HG02885 (cell line): ENCODE data around the gene ZNF12.
"Not testable (repeated sequence)": the region's sequence is repeated elsewhere in the genome, so short reads cannot be mapped to it uniquely, and the experiment has no call there.

Experiments used
- ATAC-seq: cut with Tn5 transposase; IDR thresholded peaks from one replicate; pipeline ENCODE4 v1.9.1; 2021; ENCODE audit warnings: mild to moderate bottlenecking; ENCODE audit not compliant: unreplicated experiment, poor library complexity

The ZNF12 gene

DNA sequence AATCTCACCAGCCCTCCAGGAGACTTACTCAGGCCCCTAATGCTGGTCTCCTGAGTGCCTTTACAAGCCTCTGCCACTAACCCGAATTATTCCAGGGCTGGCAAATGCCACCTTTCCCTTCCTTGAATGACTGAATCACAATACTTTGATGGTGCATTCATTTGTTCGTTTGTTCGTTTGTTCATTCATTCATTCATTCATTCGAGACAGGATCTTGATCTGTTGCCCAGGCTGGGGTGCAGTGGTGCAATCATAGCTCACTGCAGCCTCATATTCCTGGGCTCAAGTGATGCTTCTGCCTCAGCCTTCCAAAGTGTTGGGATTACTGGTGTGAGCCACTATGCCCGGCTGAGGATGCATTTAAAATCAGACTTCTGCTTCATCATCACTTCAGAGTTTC lies 6.0 kb downstream of the ZNF12 start:
- no peak for ATAC-seq

DNA sequence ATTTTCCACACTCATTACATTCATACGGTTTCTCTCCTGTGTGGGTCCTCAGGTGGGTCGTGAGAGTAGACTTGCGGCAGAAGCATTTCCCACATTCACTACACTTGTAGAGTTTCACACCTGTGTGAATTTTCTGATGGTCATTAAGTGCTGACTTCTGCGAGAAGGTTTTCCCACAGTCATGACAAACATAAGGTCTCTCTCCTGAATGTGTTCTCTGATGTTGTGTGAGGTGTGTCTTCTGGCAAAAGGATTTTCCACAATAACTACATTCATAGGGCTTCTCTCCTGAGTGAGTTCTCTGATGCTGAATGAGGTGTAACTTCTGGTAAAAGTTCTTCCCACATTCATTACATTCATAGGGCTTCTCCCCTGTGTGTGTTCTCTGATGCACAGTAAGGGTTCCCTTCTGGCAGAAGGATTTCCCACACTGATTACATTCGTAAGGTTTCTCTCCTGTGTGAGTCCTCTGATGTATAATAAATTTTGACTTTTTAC lies 15.1 kb downstream of the ZNF12 start:
- no peak for ATAC-seq

DNA sequence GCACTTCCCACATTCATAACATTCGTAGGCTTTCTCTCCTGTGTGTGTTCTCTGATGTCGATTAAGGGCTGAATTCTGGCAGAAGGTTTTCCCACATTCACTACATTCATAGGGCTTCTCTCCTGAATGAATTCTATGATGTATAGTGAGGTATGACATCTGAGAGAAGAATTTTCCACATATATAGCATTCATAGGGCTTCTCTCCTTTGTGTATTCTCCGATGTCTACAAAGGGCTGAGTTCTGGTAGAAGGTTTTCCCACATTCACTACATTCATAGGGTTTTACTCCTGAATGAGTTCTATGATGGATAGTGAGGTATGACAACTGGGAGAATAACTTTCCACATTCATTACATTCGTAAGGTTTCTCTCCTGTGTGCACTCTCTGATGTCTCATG lies 15.6 kb downstream of the ZNF12 start:
- ATAC-seq = no peak

DNA sequence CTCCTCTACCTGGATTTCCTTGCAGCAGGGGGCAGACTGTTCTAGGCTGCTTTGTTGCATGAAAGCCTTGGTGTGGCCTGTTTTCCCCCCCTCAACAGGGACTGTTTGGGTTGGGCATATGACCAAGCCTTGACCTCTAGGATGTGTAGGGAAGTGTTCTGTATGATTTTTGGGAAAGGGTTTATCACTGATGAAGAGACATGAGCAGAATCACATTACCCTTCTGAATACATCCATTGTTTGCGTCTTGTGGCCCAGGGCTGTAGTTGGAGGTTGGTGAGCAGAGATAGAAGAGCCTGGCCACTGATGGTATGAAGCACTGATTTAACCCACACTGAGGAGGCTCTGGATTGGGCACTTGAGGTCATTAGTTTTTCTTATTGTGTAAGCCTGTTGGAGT lies 26.6 kb downstream of the ZNF12 start:
- no peak for ATAC-seq

DNA sequence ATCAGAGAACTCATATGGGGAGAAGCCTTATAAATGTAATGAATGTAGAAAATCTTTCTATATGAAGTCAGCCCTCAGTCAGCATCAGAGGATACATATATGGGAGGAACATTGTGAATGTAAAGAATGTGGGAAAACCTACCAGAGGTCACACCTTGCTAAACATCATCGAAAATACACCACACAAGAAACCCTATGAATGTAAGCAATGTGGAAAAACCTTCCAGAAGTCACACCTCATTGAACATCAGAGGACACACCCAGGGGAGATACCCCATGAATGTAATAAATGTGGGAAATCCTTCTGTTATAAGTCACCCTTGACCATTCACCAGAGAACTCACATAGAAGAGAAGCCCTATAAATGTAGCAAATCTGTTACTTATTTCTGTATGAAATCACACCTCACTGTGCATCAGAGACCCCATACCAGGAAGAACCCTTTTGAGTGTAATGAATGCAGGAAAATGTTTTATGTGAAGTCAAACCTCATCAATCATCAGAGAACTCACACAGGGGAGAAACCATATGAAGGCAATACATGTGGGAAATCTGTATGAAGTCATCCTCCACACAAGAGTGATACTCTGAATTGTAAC lies 30.8 kb downstream of the ZNF12 start:
- no peak for ATAC-seq

DNA sequence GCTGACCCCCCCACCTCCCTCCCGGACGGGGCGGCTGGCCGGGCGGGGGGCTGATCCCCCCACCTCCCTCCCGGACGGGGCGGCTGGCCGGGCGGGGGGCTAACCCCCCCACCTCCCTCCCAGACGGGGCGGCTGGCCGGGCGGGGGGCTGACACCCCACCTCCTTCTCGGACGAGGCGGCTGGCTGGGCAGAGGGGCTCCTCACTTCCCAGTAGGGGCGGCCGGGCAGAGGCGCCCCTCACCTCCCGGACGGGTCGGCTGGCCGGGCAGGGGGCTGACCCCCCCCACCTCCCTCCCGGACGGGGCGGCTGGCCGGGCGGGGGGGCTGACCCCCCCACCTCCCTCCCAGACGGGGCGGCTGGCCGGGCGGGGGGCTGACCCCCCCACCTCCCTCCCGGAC lies 35.9 kb downstream of the ZNF12 start:
- not testable (repeated sequence) for ATAC-seq

DNA sequence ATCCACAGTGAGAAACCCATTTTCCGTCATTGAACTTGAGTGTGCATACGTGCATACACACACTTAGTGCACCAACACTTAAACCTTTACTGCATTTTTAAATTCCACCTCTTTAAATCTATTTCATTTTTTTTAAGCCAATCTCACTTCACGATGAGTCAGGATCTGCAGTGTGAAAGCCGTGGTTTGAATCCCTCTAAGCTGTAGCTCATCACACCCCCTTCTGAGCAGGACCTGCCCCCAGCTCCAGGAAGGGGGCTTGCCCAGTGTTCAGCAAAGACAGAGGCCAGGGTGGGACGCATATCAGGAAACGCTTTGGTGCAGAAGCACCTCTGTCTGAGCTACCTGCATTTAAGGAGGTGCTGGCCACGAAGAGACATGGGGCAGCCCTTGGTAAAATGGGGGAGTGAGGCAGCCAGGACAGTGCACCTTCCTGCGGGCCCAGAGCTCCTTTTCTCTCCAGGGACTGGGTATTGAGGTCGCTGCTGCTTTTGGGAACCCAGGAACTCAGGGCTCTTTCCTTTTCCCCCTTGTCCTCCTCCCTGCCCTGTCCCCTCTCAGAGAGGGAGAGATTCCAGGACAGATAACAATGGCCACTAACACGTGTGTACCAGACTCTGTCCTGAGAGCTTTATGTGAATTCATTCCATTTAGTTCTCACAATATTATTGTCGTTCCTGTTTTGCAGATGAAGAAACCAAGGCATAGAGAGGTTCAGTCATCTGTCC lies 48.0 kb downstream of the ZNF12 start:
- ATAC-seq = no peak

DNA sequence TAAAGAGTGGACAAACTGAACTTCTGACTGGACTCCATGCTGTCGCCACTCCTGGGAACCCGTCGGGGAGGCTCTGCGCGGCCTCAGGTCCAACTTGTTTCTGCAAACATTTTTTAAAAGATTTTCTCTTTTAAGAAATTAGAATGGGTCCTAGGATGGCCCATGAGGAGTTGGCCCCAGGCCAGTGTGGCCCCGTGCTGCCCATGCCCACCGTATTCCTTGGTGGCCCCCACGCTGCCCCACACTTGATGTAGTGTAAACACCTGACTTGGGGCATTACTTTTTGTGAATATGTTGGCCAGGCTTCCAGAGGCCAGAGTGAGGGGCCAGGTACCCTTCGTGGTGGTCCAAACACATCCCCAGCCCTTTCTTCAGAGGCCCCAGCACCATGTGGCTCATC lies 50.3 kb downstream of the ZNF12 start:
- no peak for ATAC-seq

DNA sequence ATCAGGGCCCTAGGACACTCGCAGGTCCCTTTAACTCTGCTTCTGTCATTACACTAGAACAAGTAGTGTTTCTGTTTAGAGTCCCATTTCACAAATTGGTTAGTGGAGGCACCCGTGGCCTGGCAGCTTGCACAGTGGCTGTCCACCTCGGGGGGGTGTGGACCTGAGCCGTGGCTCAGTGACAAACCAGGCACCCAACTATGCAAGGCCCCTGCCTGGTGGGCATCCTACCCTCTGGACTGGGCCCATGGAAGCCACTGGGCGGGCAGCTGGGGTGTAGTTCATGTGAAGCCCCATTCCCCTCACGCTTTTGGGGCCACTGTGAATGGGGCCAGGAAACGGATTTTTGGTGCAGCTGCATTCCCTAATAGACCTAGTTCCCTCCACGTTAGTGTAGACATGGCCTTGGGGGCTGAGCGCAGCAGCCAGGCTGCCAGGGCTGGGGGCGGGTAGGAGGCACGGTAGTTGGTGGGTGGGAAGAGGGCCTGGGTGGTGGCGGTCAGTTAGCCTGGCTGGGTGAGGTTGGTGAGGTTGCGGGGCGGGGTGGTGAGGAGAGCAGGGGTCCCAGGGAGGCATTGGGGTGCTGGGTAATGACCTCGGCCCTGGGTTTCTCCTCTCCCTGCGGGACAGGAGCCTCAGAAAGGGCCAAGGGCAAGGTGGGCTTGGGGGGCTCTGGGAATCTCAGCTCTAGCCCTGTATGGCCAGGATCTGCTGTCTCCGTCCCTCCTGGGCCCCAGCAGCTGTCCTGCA lies 50.9 kb downstream of the ZNF12 start:
- no peak for ATAC-seq

DNA sequence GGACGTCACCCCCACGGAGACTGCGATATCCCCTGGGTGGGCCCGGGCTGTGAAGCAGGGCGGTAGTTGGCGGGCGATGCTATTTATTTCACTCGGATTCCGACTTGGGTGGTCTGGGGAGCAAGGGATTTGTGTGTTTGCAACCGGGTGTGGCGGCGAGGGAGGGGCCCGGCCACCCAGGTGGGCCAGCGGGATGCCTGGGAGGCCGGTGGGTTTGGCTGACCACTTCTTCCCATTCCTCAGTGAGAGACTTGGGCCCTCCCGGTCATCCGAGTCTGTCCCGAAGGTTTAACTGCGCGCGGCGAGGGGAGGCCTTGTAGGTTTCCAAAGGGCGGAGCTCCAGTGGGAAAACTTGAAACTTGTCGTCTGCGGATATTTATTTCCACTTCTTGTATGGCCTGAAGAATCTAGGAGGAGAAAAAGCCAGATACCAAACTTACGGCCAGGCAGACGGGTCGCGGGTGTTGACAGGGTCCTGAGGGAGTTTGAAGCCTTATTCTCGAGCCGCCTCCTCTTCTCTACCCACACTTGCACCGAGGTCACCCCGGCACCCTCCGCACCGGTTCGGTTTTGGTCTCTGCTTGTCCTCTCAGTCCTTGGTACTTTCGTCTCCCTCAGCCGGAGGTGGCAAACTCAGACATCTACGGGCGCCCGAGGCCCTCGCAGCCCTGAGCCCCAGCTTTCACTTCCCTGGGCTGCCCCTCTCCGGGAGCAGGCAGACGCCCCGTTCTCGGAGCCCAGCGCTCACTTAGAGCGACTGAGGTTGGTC lies 51.7 kb downstream of the ZNF12 start:
- ATAC-seq = no peak

DNA sequence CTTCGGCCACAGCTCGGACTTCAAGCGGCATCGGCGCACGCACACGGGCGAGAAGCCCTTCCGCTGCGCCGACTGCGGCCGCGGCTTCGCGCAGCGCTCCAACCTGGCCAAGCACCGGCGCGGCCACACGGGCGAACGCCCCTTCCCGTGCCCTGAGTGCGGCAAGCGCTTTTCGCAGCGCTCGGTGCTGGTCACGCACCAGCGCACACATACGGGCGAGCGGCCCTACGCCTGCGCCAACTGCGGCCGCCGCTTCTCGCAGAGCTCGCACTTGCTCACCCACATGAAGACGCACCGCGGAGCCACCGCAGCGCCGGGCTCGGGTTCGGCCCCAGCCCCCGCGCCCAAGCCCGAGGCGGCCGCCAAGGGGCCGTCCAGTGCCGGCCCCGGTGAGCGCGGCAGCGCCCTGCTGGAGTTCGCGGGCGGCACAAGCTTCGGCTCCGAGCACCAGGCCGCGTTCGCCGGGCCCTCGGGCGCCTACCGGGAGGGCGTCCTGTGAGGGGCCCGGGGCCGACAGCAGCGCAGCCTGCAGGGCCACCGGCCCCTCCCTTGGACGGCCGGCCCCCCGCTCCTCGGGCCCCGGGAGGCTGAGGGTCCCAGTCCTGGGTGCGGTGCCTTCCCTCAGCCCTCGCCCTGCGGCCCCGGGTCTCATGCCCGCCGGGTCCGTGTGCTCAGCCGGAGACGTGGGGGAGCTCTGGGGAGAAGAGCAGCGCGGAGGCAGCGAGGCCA lies 52.5 kb downstream of the ZNF12 start:
- ATAC-seq = no peak

DNA sequence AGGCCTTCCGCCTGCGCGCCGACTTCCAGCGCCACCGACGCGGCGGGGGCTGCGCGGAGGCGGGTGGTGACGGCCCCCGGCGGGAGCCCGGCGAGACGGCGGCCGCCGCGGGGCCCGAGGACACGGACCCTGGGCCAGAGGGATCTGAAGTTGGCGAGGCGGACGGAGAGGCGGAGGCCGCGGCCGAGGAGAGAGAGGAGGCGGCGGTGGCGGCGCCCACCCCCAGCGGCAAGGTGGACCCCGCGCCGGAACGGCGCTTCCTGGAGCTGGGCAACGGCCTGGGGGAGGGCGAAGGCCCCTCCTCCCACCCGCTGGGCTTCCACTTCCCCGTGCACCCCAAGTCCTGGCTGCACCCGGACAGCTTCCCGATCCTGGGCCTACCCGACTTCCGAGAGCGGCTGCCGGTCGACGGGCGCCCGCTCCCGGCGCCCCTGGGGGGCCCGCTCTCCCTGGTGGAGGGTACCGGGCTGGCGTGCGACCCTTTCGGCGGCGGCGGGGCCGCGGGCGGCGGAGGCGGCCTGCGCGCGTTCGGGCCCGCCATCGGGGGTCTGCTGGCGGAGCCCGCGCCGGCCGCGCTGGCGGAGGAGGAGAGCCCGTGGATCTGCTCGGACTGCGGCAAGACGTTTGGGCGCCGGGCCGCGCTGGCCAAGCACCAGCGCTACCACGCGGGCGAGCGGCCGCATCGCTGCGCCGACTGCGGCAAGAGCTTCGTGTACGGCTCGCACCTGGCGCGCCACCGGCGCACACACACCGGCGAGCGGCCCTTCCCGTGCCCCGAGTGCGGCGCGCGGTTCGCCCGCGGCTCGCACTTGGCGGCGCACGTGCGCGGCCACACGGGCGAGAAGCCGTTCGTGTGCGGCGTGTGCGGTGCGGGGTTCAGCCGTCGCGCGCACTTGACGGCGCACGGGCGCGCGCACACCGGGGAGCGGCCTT lies 53.4 kb downstream of the ZNF12 start:
- no peak for ATAC-seq

DNA sequence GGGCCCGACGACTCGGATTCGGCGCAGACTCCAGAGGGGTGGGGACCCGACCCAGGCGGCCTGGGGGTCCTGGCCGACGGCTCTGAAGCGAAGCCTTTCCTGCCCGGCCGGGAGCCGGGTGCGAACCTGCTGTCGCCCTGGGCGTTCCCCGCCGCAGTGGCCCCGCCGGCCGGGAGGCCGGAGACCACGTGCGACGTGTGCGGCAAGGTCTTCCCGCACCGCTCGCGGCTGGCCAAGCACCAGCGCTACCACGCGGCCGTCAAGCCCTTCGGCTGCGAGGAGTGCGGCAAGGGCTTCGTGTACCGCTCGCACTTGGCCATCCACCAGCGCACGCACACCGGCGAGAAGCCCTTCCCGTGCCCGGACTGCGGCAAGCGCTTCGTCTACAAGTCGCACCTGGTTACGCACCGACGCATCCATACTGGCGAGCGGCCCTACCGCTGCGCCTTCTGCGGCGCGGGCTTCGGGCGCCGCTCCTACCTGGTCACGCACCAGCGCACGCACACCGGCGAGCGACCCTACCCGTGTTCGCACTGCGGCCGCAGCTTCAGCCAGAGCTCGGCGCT lies 54.2 kb downstream of the ZNF12 start:
- no peak for ATAC-seq

DNA sequence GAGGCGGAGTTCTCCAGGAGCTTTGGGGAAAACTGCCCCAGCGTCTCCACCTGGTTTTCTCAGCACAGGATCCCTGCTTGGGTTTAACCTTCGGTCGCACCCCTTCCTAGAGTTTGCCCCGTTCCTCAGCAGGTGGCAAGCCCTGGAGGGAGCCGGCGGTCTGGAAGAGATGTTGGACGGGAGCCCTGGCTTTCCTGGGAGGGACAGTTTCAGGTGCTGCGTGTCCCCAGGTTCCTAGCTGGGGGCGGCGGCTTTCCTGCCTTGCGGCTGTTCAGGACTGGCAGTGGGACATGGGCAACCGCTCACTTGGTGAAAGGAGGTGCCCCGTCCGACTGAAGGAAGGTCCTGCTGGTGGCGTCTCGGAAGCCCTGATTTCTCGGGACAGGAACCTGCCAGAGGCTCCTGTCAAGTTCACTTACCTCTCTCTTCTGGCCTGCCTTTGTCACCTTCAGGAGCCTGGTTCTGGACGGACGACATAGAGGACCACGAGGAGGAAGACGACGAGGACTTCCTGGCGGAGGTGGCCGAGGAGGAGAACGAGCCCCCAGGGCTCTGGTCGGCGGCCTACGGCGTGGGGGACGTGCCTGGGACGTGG lies 54.8 kb downstream of the ZNF12 start:
- ATAC-seq = no peak

DNA sequence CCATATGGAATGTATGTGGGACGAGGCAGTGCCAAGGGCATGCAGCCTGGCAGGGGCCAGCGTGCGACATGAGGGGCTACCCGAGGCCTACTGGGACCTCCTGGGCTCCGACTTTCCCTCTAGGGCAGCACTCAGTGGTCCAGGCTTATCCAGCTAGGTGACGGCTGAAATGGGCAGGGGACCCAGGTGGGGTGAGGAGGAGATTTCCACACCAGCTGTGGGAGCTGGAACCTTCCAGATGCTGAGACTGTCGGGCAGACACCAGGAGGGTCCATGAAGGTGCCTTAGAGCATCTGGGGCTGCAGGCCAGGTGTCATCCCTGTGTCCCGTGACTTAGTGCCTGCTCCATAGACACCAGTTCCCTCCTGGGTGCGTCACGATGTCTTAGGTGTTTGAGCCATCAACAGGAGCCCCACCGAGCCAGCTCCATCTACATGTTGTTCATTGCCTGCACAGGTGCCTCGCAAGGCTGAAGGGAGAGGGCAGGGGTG lies 56.2 kb downstream of the ZNF12 start:
- ATAC-seq = no peak

DNA sequence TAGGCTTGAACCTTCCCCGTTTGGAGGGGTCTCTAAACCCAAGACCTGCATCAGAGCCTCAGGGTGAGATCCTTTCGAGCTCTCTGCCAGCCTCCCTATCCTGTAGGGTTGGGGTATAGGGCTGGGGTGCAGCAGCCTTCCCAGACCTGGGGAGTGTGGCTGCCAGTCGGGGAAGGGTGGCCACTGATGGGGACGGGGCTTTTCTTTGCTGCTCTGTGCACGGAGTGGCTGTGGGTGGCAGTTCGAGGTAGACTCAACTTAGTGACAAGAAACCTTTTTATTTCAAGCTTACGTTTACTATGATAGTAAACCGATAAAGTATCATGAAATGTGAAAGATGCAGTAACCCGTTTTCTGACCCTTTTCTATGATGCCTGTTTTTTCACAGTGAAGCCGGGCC lies 56.7 kb downstream of the ZNF12 start:
- ATAC-seq = no peak

DNA sequence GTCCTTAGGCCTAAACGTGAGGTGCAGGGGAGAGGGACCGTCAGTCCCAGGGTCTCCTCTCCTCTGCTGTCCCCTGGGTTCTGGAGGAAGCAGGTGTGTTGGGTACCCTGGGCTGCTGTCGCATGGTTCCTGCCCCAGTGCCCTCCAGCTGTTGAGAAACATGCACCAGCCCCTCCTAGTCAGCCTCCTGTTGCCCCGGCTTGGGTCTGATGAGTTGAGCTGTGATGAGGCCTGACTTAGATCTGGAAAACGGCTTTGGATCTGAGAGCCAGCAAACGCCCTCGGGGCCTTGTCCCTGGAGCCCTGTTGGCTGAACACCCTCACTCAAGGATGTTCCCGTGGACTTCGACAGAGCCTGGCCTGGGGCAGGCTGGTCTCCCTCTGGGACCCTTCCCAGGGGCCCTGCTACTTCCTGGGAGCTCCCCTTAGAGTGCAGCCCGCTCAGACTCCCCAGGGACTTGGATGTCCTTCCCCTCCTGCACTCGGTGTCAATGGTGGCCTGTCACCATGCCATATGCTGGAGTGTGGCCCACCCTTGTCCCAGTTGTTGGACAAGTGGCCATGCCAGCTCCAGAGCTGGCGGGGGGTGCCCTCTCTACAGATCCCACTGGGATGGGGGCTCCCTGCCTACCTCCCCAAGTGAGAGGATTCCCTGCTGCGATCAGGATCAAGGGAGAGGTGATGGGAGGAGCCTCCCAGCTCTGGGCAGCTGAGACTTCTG lies 57.3 kb downstream of the ZNF12 start:
- ATAC-seq = no peak

DNA sequence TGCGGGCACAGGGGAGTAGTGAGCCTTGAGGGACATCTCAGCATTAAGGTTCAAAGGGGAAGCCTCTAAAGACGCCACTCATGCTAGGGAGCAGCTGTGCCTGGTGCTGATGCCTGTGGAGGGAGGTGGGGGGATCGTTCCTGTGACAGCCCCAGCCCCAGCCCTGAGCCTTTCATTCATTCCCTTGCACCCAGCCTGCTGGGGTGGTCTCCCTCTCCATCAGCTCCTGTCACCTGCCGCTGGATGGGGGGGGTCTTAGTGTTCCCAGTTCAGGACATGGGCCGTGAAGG lies 58.0 kb downstream of the ZNF12 start:
- no peak for ATAC-seq
